ENCODE results near the gene ZBED3.
"Not testable (repeated sequence)": the region's sequence is repeated elsewhere in the genome, so short reads cannot be mapped to it uniquely, and the experiment has no call there.

ZBED3 gene

GRCh38 chr5:77095189-77095588 lies 8.1 kb upstream of the ZBED3 start:
- Mint-ChIP-seq H3K27me3 (ENCODE audit: low read depth) (peaks cover 16% of the 10 kb centered on the region), H3K9me3 (no peaks in the 10 kb centered on the region), H3K27ac (no peak overlapping the region), H3K36me3 (ENCODE audit: low read depth) (no peaks in the 10 kb centered on the region), H3K4me3 (no peak overlapping the region), H3K4me1 (ENCODE audit: low read depth) (no peaks in the 10 kb centered on the region)
- DNase-seq (ENCODE audit: low spot score), result no peak

GRCh38 chr5:77087484-77088261 lies 588 bp upstream of the ZBED3 start:
- no peak for DNase-seq (ENCODE audit: low spot score)
- no peak overlapping the region for H3K27ac Mint-ChIP-seq
- H3K9me3 Mint-ChIP-seq, result no peaks in the 10 kb centered on the region
- peak overlapping the region; percentile 78 for H3K4me3 Mint-ChIP-seq
- peaks cover 7% of the 10 kb centered on the region for H3K4me1 Mint-ChIP-seq (ENCODE audit: low read depth)
- peaks cover 2% of the 10 kb centered on the region for H3K36me3 Mint-ChIP-seq (ENCODE audit: low read depth)
- peaks cover 4% of the 10 kb centered on the region for H3K27me3 Mint-ChIP-seq (ENCODE audit: low read depth)

- no peaks in the 10 kb centered on the region for H3K9me3 Mint-ChIP-seq
Measured at GRCh38 chr5:77086368-77086688, 757 bp downstream of the ZBED3 start.

GRCh38 chr5:77083088-77083487 lies 4.0 kb downstream of the ZBED3 start:
- H3K36me3 Mint-ChIP-seq (ENCODE audit: low read depth), result peaks cover 2% of the 10 kb centered on the region
- no peak overlapping the region for H3K27ac Mint-ChIP-seq
- no peaks in the 10 kb centered on the region for H3K9me3 Mint-ChIP-seq
- DNase-seq (ENCODE audit: low spot score), result no peak
- peaks cover 7% of the 10 kb centered on the region for H3K4me1 Mint-ChIP-seq (ENCODE audit: low read depth)
- H3K27me3 Mint-ChIP-seq (ENCODE audit: low read depth), result no peaks in the 10 kb centered on the region
- H3K4me3 Mint-ChIP-seq, result no peak overlapping the region

More at GRCh38 chr5:77086368-77086688, 757 bp downstream of the ZBED3 start:
- Mint-ChIP-seq H3K4me3 (peak overlapping the region; percentile 78), H3K27ac (no peak overlapping the region), H3K36me3 (ENCODE audit: low read depth) (peaks cover 2% of the 10 kb centered on the region), H3K4me1 (ENCODE audit: low read depth) (peaks cover 7% of the 10 kb centered on the region), H3K27me3 (ENCODE audit: low read depth) (peaks cover 4% of the 10 kb centered on the region)
- no peak for DNase-seq (ENCODE audit: low spot score)

GRCh38 chr5:77082280-77082679 lies 4.8 kb downstream of the ZBED3 start:
- no peak overlapping the region for H3K27ac Mint-ChIP-seq
- peaks cover 6% of the 10 kb centered on the region for H3K4me1 Mint-ChIP-seq (ENCODE audit: low read depth)
- peaks cover 2% of the 10 kb centered on the region for H3K36me3 Mint-ChIP-seq (ENCODE audit: low read depth)
- H3K27me3 Mint-ChIP-seq (ENCODE audit: low read depth), result no peaks in the 10 kb centered on the region
- no peak for DNase-seq (ENCODE audit: low spot score)
- no peaks in the 10 kb centered on the region for H3K9me3 Mint-ChIP-seq
- no peak overlapping the region for H3K4me3 Mint-ChIP-seq

- no peaks in the 10 kb centered on the region for H3K9me3 Mint-ChIP-seq
- H3K27me3 Mint-ChIP-seq (ENCODE audit: low read depth), result no peaks in the 10 kb centered on the region
- H3K4me1 Mint-ChIP-seq (ENCODE audit: low read depth), result peaks cover 2% of the 10 kb centered on the region
- H3K27ac Mint-ChIP-seq, result no peak overlapping the region
- peaks cover 4% of the 10 kb centered on the region for H3K36me3 Mint-ChIP-seq (ENCODE audit: low read depth)
- no peak for DNase-seq (ENCODE audit: low spot score)
- no peak overlapping the region for H3K4me3 Mint-ChIP-seq
Measured at GRCh38 chr5:77080905-77081304, 6.2 kb downstream of the ZBED3 start.

GRCh38 chr5:77080479-77080878 lies 6.6 kb downstream of the ZBED3 start:
- H3K27ac Mint-ChIP-seq; H3K9me3 Mint-ChIP-seq; H3K27me3 Mint-ChIP-seq (ENCODE audit: low read depth); H3K4me3 Mint-ChIP-seq; H3K4me1 Mint-ChIP-seq (ENCODE audit: low read depth); DNase-seq (ENCODE audit: low spot score); H3K36me3 Mint-ChIP-seq (ENCODE audit: low read depth): not testable (repeated sequence)

- Mint-ChIP-seq H3K9me3 (no peaks in the 10 kb centered on the region), H3K36me3 (ENCODE audit: low read depth) (peaks cover 2% of the 10 kb centered on the region), H3K4me3 (peak overlapping the region; percentile 39), H3K4me1 (ENCODE audit: low read depth) (peaks cover 2% of the 10 kb centered on the region), H3K27ac (no peak overlapping the region), H3K27me3 (ENCODE audit: low read depth) (no peaks in the 10 kb centered on the region)
- no peak for DNase-seq (ENCODE audit: low spot score)
Measured at GRCh38 chr5:77077829-77078176, 9.3 kb downstream of the ZBED3 start.

- H3K27ac Mint-ChIP-seq, result no peak overlapping the region
- H3K4me3 Mint-ChIP-seq, result peak overlapping the region; percentile 66
- H3K27me3 Mint-ChIP-seq (ENCODE audit: low read depth), result no peaks in the 10 kb centered on the region
- H3K9me3 Mint-ChIP-seq, result no peaks in the 10 kb centered on the region
- peaks cover 2% of the 10 kb centered on the region for H3K36me3 Mint-ChIP-seq (ENCODE audit: low read depth)
- peak; percentile 71 for DNase-seq (ENCODE audit: low spot score)
- H3K4me1 Mint-ChIP-seq (ENCODE audit: low read depth), result peaks cover 2% of the 10 kb centered on the region
Measured at GRCh38 chr5:77076961-77077828, 9.9 kb downstream of the ZBED3 start.

- H3K36me3 Mint-ChIP-seq (ENCODE audit: low read depth), result peaks cover 7% of the 10 kb centered on the region
- DNase-seq (ENCODE audit: low spot score), result no peak
- no peaks in the 10 kb centered on the region for H3K9me3 Mint-ChIP-seq
- H3K4me1 Mint-ChIP-seq (ENCODE audit: low read depth), result peaks cover 2% of the 10 kb centered on the region
- no peak overlapping the region for H3K27ac Mint-ChIP-seq
- no peaks in the 10 kb centered on the region for H3K27me3 Mint-ChIP-seq (ENCODE audit: low read depth)
- H3K4me3 Mint-ChIP-seq, result no peak overlapping the region
Measured at GRCh38 chr5:77074745-77075144, 12.3 kb downstream of the ZBED3 start.

GRCh38 chr5:77073667-77074066 lies 13.4 kb downstream of the ZBED3 start:
- Mint-ChIP-seq H3K27ac (no peak overlapping the region), H3K4me1 (ENCODE audit: low read depth) (peaks cover 2% of the 10 kb centered on the region)

GRCh38 chr5:77066823-77067442 lies 20.2 kb downstream of the ZBED3 start:
- peaks cover 42% of the 10 kb centered on the region for H3K36me3 Mint-ChIP-seq (ENCODE audit: low read depth)
- no peaks in the 10 kb centered on the region for H3K9me3 Mint-ChIP-seq
- H3K27me3 Mint-ChIP-seq (ENCODE audit: low read depth), result no peaks in the 10 kb centered on the region
- H3K4me1 Mint-ChIP-seq (ENCODE audit: low read depth), result peaks cover 13% of the 10 kb centered on the region
- H3K4me3 Mint-ChIP-seq, result no peak overlapping the region
- no peak overlapping the region for H3K27ac Mint-ChIP-seq
- DNase-seq (ENCODE audit: low spot score), result no peak

More at GRCh38 chr5:77073667-77074066, 13.4 kb downstream of the ZBED3 start:
- Mint-ChIP-seq H3K27me3 (ENCODE audit: low read depth) (no peaks in the 10 kb centered on the region), H3K36me3 (ENCODE audit: low read depth) (peaks cover 12% of the 10 kb centered on the region), H3K9me3 (no peaks in the 10 kb centered on the region), H3K4me3 (no peak overlapping the region)
- no peak for DNase-seq (ENCODE audit: low spot score)

- H3K36me3 Mint-ChIP-seq (ENCODE audit: low read depth), result peaks cover 50% of the 10 kb centered on the region
Measured at GRCh38 chr5:77066184-77066583, 20.9 kb downstream of the ZBED3 start.

GRCh38 chr5:77065256-77065655 lies 21.8 kb downstream of the ZBED3 start:
- Mint-ChIP-seq H3K9me3 (no peaks in the 10 kb centered on the region), H3K4me3 (no peak overlapping the region), H3K36me3 (ENCODE audit: low read depth) (peaks cover 50% of the 10 kb centered on the region), H3K4me1 (ENCODE audit: low read depth) (peaks cover 13% of the 10 kb centered on the region), H3K27ac (no peak overlapping the region), H3K27me3 (ENCODE audit: low read depth) (no peaks in the 10 kb centered on the region)
- no peak for DNase-seq (ENCODE audit: low spot score)

More at GRCh38 chr5:77066184-77066583, 20.9 kb downstream of the ZBED3 start:
- no peak overlapping the region for H3K4me3 Mint-ChIP-seq
- no peaks in the 10 kb centered on the region for H3K27me3 Mint-ChIP-seq (ENCODE audit: low read depth)
- no peak overlapping the region for H3K27ac Mint-ChIP-seq
- H3K9me3 Mint-ChIP-seq, result no peaks in the 10 kb centered on the region
- peaks cover 13% of the 10 kb centered on the region for H3K4me1 Mint-ChIP-seq (ENCODE audit: low read depth)
- no peak for DNase-seq (ENCODE audit: low spot score)
